Measurements from ENCODE around the gene HS2ST1.

- TF ChIP-seq CTCF (IDR thresholded peaks at IDR 0.05; ENCODE audit: low read depth, low read length) (no peak), POLR2A (IDR thresholded peaks at IDR 0.05; ENCODE audit: extremely low read depth, insufficient read length) (no peak)
Observed at GRCh38 chr1:87000460-87000859, 86.0 kb downstream of the HS2ST1 start.

All from NB4 (cell line).